HG03135 (cell line): ENCODE data around the gene SDHAF4.
"Not testable (repeated sequence)": the region's sequence is repeated elsewhere in the genome, so short reads cannot be mapped to it uniquely, and the experiment has no call there.

Experiments used
- ATAC-seq: cut with Tn5 transposase; IDR thresholded peaks from one replicate; pipeline ENCODE4 v1.9.1; 2021; ENCODE audit warnings: mild to moderate bottlenecking, moderate library complexity; ENCODE audit not compliant: unreplicated experiment

Gene SDHAF4

GRCh38 chr6:70590400-70590799 is 23.7 kb downstream of the SDHAF4 start:
- ATAC-seq, result no peak

- no peak for ATAC-seq
These were observed 25.8 kb downstream of the SDHAF4 start for GRCh38 chr6:70592391-70593117.

DNA sequence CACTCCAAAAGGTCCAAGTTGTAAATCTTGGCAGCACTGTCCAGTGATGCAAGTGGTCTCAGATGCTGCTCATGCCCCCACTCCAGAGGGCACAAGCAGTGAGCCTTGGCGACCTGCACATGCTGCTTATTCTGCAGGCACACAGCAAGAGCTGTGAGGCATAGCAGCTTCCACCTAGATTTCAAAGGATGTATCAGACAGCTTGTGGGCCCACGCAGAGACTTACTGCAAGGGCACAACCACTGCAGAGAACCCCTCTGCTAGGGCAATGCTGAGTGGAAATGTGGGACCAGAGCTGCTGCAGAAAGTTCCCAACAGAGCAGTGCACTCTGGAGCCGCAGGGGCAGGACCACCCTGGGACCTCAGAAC is 26.4 kb downstream of the SDHAF4 start:
- ATAC-seq, result no peak

- ATAC-seq, result no peak
These were observed 32.5 kb downstream of the SDHAF4 start for GRCh38 chr6:70599187-70599586.

- no peak for ATAC-seq
These were observed 34.3 kb downstream of the SDHAF4 start for GRCh38 chr6:70601014-70601413.

DNA sequence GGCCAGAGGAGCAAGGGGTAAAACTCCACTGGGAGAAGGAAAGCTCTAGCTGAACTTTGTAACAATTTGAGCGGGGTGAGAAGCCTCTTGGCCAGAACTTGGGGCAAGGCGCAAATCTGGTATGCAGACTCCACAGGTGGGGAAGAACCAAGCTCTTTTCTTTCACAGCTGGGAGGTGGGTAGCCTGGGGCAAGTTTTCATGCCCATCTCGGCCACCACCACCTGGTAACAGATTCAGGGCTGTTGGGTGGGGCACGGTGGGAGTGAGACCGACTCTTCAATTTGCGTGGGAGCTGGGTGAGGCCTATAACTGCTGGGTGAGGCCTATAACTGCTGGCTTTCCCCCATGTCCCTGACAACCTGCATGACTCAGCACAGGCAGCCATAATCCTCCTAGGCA is 37.5 kb downstream of the SDHAF4 start:
- ATAC-seq, result no peak

DNA sequence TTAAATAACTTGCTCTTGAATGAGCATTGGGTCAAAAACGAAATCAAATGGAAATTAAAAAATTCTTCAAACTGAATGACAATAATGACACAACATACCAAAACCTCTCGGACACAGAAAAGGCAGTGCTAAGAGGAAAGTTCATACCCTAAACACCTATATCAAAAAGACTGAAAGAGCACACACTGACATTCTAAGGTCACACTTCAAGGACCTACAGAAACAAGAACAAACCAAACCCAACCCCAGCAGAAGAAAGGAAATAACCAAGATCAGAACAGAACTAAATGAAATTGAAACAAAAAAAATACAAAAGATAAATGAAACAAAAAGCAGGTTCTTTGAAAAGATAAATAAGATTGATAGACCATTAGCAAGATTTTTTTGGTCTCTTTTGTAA is 40.6 kb downstream of the SDHAF4 start:
- ATAC-seq, result not testable (repeated sequence)

GRCh38 chr6:70609181-70609580 is 42.5 kb downstream of the SDHAF4 start:
- ATAC-seq, result not testable (repeated sequence)

GRCh38 chr6:70616728-70617260 is 50.1 kb downstream of the SDHAF4 start:
- ATAC-seq, result no peak

DNA sequence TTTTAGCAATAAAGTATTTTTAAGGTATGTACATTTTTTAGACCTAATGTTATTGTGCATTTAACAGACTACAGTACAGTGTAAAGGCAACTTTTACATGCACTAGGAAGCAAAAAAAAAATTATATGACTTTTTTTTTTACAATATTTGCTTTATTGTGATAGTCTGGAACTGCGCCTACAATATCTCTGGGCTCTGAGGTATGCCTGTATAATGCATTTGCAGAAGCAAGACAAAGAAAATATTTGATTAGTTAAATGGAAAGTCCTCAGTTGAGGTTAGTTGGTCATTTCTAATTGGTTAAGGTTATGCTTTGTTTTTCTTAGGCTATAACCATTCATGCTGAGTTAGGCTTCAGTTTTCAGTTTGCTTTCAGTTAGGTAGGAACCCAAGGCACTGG is 54.0 kb downstream of the SDHAF4 start:
- no peak for ATAC-seq

DNA sequence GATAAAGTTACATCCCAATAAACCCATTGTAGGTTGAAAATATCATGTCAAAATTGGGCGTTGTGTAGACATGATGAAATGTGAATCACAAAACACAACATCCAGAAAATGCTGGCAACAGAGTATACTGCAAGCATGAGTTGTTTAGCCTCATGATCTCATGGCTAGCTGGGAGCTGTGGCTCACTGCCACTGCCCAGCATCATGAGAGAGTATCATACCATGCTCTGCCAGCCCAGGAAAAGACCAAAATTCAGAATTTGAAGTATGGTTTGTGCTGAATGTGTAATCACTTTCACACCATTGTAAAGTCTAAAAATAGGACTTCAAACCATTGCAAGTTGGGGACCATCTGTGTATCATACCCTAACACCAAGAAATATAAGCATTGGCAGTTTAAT is 55.7 kb downstream of the SDHAF4 start:
- no peak for ATAC-seq

- ATAC-seq, result no peak
These were observed 58.7 kb downstream of the SDHAF4 start for GRCh38 chr6:70625436-70625835.

- no peak for ATAC-seq
These were observed 60.9 kb downstream of the SDHAF4 start for GRCh38 chr6:70627500-70628254.

DNA sequence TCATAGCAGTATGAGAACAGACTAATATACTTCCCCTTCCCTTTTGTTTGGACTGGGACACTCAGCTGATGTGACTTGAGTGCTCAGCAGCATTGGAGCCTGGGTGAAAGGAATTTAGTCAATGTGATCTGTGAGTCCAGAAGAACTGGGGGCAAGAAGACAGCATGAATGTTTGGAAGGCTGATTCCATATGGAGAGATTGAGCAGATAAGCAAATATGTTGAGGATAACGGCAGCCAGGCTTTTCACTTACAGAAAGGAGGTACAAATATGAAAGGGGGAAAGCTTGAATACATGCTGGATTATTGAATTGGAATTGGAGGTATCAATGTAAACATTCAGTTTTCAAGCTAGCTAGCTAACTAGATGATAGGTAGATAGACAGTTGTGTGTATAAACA is 63.2 kb downstream of the SDHAF4 start:
- ATAC-seq, result no peak

DNA sequence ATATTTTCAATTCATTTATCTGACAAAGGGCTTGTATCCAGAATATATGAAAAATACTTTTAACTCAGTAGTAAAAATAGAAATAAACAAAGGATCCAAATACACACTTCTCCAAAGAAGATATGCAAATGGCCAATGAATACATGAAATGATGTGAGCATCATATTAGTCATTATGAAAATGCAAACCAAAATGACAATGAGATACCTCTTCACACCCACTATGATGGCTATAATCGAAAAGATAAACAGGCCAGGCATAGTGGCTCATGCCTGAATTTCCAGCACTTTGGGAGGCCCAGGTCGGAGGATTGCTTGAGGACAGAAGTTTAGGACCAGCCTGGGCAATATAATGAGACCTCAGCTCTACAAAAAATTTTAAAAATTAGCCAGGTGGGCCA is 67.1 kb downstream of the SDHAF4 start:
- ATAC-seq, result no peak

GRCh38 chr6:70636596-70636995 is 69.9 kb downstream of the SDHAF4 start:
- ATAC-seq, result no peak

- no peak for ATAC-seq
These were observed 71.7 kb downstream of the SDHAF4 start for GRCh38 chr6:70638468-70638867.
